Stimulated activated naive CD4-positive, alpha-beta T cell (primary cell): ENCODE results near the gene ARHGAP22.

Experiments used
- DNase-seq, 6 experiments: peaks; one replicate each; lab custom pipeline; 2025; lab: John Stamatoyannopoulos, UW

The ARHGAP22 gene

DNA sequence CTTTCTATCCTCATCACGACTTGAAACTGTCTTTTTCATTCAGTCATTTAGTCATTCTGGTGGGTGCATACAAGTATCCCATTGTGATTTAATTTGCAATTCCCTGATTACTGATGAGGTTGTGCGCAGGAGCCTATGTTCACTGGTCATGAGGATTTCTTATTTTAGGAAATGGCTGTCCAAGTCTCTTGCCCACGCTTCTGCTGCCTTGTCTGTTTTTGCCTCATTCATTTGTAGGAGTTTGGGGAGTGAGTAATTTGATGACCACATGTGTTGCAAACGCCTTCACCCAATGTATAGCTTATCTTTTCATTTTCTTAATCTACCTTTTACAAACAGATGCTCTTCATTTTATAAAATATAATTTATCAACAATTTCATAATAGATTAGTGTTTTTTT is 127.3 kb downstream of the ARHGAP22 start:
- no peak for DNase-seq

DNA sequence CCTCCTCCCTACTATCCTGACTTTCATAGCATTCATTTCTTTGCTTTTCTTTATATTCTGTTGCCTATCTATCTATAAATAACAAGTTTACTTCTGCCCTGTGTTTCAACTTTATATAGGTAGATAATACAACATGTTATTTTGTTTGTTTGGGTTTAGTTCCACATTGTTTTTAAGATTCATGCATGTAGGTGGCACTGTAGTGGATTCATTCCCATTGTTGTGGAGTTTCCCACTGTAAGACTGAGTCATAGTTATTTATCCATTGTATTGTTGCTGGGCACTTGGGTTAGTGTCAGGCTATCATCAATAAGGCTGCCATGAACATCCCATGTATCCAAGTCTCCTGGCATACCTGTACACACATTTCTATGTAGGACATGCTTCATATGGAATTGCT is 127.7 kb downstream of the ARHGAP22 start:
- no peak for DNase-seq

DNA sequence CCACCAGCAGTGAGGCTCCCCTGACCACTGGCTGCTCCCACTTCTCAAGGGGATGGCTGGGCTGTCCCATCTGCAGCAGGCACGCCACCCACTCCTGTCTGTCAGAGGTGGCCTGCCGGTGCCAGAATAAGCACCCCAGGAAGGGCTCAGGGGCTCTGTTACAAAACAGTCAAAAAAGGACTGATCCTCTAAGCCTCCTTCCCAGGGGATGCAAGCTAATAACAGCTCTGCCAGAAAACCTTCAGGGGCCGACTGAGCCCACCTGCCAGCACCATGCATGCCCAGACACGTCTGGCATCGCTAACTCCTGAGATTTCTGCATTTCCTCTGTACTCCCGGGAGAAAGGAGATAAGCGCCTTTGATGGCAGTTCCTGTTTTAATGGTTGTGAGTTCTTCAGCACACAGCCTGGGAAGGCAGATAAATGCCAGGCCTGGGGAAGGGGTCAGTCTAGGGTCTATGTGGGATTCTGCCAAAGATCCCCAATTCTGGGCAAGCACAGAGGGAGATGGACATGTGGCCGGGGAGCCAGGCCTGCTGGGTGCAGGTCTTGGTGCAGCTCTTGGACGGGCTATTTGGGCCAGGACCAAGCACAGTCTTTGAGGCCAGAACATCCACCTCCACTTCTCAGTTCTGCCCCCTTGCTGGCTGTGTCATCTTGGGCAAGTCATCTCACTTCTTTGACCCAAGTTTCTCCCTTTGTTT is 128.4 kb downstream of the ARHGAP22 start:
- no peak for DNase-seq

DNA sequence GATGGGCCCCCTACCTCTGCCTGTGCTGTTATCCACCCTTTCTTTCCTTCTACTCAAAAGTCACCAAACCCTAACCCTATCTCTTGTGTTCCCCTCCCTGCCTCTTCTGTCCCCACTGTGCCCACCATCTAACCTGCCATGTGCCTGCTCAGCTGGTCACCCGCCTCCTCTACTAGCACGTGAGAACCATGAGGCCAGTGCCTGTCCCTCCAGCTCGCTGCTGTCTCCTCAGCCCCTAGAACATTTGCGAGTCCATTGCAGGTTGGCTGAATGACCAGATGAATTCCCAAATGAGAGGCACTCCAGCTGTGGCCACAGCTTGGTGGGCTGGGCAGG is 129.0 kb downstream of the ARHGAP22 start:
- no peak for DNase-seq

DNA sequence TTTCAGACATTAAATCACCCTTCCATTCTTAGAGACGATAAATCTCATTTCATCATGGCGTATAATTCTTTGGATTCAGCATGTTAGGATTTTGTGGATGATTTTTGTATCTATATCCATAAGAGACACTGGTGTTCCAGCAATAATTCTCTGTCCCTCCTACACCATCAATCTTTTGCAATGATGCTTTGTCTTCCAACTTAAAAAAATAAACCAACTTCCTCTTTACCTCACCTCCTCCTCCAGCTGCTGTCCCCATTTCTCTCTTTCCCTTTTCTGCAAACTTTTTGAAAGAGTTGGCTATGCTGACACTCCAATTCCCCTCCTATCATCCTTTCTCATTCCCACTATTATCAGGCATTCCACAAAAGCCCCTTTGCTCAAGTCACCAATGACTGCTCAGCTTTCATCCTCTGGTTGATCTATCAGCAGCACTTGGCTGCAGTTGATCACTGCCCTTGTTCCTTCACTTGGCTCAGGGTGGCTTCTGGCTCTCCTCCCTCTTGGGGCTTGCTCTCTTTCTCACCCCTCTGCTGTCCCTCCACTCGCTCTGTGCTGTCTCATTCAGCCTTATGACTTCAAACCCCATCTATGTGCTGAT is 130.0 kb downstream of the ARHGAP22 start:
- no peak for DNase-seq

DNA sequence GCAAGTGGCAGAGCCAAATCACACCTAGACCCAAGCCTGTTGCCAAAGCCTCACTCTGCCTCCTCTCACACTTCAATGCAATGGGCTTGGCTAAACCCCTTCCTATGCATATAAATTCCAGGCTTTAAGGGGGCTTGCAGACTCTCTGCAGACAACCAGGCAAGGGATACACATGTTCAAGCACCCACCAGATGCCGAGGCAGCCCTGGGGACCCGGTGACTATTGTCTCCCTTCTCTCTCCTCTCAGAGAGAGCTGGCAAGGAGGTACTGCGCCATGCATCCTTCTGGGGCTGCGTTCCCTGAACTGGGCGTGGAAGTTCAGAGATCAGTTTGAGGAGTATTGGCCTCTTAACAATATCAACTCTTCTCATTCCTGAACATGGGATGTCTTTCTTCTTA is 131.2 kb downstream of the ARHGAP22 start:
- no peak for DNase-seq

DNA sequence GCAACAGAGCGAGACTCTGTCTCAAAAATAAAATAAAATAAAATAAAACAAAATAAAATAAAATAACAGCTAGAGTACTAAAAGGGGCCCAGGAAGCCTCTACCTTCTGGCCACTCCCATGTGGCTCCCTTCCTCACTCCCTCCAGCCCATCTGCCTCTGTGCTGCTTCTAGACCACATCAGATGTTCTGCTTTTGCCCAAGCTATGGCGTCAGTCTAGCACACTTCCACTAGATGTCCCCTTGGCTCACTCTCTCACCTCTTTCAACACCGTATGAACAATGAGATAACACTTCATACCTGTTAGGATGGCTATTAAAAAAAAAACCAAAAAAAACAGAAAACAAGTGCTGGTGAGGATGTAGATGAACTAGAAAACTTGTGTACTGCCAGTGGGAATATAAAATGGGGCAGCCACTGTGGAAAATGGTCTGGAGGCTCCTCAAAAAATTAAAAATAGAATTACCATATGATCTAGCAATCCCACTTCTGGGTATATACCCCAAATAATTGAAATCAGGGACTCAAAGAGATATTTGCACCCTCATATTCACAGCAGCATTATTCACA is 132.3 kb downstream of the ARHGAP22 start:
- no peak for DNase-seq

DNA sequence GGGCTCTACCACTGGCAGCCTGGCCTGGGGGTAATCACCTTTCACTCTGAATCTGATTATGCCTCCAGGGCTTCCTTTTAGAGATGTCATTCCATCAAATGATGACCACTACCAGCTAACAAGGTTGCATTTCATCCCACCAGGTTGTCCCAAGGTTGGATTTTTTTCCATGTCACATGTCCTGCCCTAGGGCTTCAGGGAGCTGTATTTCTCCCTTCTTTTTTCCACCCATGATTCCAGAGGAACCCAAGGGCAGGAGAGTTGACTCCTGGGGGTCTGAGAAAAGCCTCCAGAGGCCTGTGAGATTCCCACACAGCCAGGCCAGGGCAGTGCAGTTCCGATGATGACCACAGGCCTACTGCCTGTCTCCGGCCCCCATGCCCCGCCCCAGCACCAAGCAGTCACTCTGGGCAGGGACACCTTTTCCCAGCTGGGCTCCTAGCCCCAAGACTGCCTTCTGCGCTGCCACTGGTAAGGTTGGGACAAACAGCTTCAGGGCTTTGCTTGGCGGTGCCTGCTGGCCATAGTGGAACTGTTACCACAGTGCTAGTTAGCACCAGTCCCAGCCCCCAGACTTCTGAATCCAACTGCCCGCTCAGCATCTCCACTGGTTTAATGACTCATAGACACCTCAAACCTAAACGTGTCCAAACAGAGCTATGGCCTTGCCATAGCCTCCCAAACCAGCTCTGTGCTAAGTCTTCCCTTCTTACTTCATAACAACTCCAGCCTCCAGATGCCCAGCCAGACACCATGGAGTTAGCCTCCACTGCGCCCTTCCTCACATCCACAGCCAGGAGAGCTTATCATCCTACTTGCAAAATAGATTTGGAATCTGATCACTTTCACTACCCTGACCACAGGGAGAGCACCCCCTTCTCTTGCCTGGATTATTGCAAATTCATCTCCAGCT is 133.7 kb downstream of the ARHGAP22 start:
- no peak for DNase-seq

DNA sequence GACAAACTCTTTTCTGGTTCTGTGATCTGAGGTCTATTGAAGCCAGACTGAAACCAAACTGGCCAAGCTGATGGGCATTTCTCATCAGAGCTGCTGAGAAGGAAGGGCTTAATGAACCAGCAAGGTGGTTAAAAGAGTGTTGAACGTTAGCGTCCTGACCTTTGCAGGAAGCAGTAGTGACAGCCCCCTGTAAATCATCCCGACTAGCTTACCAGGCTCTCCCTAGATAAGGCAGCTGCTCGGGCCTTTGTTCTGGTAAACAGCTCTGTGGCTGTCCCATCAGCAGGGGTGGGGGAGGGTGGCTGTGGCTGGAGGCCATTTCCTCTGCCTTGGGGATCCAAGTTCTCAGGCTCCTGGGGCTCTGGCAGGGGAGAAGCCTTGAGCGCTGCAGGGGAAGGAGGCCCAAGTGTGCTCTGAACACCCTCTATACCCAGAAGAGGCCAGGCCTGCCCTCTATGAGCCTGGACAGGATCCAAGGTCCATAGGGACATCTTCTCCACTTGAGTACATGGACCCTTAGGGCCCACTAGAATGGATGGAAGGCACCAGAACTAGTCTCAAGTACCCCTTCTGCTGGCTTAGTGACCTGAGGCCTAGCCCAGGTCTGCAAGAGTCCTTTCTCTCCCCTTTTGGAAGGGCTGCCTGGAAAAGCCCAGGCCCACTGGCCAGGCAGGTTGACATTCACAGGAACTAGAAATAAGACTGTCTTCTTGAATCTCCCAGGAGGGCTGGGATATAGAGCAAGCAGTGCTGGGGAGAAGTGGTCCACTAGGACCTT is 134.6 kb downstream of the ARHGAP22 start:
- no peak for DNase-seq

DNA sequence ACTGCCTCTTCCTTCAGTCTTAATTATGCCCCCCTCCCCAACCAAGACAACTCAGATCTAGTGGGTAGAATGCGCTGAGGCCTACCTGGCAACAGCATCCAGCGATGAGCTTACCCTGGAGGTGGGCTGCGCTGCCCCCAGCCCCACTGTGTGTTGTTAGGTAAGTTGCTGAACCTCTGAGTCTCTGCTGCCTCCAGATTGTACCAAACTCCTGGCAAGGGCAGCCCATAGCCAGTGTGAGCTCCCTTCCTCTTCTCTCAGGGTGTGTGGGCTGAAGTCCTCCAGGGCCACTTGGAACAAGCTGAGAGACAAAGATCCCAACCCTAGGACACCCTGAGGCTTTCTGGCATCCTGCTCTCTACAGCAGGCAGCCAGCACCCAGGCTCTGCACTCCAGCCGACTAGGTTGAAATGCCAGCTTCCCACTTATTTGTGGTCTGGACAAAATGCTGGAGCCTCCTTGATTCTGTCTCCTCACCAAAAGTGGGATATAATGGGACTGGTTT is 135.3 kb downstream of the ARHGAP22 start:
- no peak for DNase-seq

DNA sequence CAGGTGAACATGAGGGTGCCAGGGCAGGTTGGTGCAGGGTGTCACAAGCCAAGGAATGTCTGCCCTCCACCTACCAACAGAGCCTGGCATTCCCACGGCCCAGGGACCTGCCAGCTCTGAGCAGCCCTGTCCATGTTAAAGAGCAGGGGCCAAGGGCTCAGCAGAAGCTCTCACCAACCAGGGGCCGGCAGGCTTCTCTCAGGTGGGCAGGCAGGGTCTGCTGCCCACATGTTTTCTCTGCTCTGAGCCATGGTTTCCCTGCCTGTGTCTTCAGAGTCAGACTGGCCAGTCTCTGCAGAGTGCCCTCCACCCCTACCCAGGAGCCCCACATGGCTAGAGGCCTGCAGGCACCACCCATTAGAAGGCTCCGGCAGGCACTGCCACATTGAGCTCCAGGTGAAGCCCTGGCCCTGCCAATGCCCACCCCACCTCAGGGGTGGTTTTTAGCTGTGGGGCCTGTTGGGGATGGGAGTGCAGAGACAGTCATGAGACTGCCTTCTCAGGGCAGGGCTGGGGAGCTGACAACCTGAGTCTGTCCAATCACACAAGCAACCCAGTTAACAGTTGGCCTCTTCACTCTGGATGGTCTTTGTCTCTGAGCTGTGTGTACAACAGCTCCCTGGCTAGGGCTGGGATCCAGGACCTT is 135.9 kb downstream of the ARHGAP22 start:
- no peak for DNase-seq

DNA sequence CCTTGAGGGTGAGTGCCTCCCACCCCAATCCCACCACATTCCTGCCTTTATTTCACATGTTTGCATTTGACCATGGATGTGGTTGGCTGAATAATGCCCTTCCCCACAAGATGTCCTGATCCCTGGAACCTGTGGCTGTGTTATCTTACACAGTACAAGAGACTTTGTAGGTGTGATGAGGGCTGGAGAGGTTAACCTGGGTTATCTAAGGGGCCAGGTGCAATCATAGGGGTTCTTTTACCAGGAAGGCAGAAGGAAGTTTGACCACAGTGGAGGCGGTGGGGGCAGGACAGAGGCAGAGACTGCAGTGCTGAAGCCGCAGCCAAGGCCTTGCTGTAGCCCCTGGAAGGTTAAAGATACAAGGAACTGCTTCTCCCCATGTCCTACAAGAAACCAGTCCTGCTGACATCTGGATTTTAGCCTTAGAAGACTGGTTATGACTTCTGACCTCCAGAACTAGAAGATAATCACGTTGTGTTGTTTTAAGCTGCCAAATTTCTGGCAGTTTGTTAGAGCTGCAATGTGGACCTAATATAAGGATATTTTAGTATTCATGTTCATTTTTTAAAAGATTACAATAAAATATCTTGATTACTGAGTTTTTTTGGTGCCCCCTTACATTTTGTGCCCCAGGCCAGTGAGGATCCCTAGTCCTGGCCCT is 136.6 kb downstream of the ARHGAP22 start:
- DNase-seq: no peak

DNA sequence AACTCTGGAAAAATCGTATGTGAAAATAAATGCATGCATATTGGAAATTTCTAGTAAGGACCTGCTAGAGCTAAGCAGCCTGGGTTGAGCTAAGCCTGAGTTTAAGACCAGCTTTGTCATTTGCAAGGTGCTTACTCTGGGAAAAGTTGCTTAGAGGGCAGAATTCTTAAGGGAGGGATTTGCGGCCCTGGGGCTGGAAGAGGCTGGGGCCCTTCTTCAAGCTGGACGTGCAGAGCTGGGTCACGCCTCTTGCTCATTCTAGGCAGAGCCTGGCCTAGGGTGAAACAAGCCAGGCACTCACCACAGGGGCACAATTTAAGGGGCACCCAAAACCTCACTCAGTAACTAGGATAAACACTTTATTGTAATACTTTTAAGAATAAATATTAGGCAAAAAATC is 137.2 kb downstream of the ARHGAP22 start:
- no peak for DNase-seq

DNA sequence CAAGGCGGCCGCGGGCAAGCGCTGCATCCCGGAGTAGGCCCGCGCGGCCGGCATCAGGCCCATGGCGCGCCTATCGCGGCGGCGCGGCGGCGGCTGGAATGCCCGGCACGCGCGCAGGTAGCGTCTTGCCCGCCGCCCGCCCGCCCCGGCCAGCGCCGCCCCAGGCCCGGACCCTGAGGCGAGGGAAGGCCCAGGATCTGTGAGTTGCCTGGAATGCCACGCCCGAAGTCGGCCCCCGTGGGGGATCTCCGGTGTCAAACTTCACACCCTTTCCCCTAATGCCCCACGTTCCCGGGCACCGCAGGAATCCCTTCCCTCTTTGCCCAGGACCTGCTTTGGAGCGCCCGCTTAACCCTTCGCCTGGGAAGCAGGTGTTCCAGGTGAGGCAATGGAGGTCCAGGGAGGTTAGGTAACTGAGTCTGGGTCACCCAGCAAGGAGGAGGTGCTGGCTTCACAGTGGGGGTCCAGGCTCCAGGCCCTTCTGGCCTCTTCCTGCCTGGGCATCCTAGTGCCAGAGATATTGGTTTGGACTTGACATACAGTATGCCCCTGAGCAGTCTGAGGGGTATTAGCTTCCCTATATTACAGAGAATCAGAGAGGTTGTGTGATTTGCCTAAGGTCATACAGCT is 138.1 kb downstream of the ARHGAP22 start:
- no peak for DNase-seq

DNA sequence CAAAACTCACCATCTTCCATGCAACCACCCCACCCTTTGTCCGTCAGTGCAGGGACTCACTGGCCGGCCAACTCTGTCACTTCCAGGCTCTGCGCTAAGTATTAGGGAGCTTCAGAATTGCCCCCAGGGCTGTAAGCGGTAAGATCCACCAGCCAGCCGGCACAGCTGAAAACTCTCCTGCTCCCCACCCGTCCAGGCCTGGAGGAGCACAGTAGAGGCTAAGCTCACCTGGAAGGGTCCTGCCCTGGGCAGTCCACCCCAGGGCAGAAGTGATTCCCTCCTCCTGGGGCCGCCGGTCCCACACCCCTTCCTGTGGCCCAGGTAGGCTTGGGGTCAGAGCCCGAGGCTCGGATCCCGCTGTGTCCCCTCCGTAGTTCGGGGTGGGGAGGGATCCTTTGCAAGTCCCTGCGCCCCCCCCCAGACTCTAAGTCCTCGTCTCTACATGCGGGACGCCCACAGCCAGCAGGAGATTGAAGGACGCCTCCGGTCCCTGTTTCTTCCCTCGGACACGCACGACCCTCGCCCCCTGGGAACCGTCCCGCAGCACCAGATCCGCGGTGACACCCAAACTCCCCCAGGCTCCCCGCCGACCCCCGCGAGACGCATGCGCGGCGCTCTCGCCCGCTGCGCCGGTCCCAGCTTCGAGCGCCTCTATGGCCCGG is 138.9 kb downstream of the ARHGAP22 start:
- no peak for DNase-seq

DNA sequence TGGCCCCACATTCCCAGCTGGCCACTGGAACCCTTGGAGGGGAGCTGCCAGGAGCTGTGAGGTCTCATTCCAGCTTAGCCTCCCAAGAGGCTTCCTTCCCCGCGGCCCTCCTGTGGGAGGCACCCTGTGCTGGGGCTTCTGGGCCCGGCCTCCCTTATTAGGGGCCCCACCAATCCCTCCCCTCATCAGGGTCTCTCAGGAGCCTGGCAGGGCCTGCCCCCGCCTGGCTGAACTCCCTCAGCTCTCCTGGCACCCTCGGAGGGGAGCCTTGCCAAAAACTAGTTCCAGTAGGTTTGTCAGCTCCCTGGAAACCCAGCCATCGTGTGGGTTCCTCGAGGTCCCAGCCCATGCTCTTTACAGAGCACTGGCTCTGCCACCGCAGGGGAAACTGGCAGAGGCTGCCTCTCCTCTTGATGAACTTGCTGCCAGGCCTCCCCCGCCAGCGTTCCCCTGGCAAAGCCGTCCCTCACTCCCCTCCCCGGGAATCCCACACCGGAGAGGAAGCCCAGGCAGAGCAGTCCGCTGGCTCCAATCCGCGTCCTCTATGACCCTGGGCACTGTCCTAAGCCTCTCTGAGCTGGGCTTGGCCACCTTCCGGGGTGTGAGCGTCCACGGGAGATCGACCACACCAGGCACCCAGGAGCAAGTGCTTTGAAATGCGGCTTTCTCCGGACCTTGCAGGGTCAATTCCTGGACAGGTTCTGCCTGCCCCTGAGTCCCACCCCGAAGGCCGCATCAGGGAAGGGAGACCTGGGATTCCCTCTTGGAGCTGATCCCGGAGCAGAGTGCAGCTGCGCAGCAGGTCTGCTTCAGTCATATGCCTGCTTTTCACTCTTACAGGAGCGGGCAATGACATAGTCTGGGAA is 139.8 kb downstream of the ARHGAP22 start:
- DNase-seq: no peak

DNA sequence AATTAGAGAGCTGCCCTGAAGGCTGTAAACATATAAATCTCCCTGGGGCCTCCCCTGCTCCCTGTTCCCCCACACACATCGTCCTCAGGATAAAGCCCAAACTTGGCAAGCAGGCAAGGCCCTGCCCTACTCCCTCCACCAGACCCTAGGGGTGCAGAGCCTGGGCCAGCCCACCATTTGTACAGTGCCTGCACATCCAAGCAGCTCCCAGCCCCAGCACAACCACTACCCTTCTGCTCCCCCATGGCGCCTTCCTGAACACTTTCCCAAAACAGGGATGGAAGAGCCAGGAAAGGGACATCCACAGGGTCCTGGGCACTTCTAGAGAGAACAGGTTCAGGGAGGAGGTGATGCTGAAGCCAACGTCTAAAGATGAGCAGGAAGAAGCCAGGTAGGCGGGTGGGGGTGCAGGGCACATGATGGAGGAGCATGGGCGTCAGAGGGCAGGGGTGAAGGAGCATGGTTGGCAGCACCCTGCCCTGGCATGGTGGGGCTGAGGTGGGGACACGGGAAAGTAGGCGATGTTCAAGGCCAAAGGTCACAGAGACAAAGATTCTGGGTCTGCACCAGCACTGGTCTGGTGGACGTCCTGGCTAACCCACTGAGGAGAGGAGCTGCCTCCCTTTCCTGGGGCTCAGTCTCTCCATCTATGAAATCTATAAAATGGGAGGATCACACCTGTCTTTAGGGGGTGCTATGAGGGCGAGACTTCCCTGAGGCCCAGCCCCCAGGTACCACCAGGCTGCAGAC is 140.6 kb downstream of the ARHGAP22 start:
- no peak for DNase-seq
